ENCODE measurements around the gene CCDC30. TPM values are rescaled to one million over a fixed set of nuclear protein-coding genes. Genes with fewer than 3 reads are reported as not detected.
A peak's percentile ranks its signal among the peaks of the same experiment; 100 is the strongest.
"Not testable (repeated sequence)": the region's sequence is repeated elsewhere in the genome, so short reads cannot be mapped to it uniquely, and the experiment has no call there.

Gene CCDC30
- polyA plus RNA-seq, 10 donors: 1.4 to 3.2 (median 2.1) TPM

GRCh38 chr1:42657201-42657600 is 194.1 kb downstream of the CCDC30 start:
- DNase-seq: no peak

DNA sequence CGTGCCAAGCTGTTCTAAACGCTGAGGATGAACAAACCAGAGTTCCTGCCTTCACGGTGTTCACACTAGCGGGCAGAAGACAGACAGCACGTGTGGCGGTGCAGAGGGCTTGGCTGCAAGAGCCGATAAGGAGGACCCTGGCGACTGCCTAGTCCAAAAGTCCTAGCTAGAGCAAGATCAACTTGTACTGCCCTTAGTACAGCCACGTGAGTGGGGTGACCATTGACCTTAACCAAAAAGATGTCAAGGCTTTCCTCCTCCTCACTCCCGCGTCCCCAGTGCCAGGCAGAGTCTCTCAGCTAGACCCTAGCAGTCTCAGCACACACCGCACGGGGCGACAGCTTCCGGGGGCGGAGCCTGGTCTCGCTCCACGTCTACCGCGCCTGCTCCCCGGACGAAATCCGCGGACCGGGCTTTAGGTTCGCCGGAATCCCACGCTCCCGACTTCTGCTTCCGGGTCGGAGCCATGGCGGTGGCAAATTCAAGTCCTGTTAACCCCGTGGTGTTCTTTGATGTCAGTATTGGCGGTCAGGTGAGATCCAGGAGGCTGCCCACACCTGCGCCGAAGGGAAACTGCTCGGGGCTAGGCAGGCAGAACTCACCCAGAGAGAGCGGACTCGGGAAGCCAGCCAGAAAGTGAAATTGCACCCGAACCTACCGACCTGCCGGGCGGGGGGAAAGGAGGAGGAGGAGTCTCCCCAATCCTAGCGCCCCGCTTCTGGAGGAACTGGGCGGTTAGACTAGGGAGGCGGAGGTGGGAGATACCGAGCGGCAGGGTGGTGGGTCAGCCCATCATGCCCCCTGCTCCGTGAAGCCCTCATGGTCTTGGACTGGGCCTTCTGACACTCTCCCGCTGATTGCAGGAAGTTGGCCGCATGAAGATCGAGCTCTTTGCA is 195.1 kb downstream of the CCDC30 start, which contains the start of gene PPIH:
TSS of gene PPIH (plus strand) at position 443 of the 896 bp plus-strand sequence. CDS start at position 467, 24 bp downstream.
- DNase-seq: peak; percentile 91 to 98 (median 96)

- DNase-seq: no peak
Observed at GRCh38 chr1:42658877-42659337, 195.8 kb downstream of the CCDC30 start.

- DNase-seq: no peak
Observed at GRCh38 chr1:42660907-42661500, 197.9 kb downstream of the CCDC30 start.

- DNase-seq: peak in 1 of 3 donors; percentile 9
Observed at GRCh38 chr1:42669936-42670335, 206.8 kb downstream of the CCDC30 start.

DNA sequence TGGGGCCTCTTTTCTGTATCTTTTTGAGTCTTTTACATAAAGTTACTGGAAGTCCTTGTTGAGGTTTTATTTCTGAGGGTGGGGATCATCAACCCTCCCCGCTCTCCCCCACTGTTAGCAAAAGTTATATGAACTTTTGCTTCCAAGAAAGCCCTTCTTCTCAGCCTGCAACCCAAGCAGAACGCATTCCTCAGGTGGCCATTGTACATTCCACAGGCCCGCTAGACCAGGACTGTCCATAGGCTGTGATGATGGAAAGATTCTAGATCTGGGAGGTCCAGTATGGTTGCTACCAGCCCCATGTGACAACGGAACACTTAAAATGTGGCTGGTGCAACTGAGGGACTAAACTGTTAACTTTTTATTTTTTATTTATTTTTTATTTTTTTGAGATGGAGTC is 207.3 kb downstream of the CCDC30 start:
- no peak for DNase-seq

DNA sequence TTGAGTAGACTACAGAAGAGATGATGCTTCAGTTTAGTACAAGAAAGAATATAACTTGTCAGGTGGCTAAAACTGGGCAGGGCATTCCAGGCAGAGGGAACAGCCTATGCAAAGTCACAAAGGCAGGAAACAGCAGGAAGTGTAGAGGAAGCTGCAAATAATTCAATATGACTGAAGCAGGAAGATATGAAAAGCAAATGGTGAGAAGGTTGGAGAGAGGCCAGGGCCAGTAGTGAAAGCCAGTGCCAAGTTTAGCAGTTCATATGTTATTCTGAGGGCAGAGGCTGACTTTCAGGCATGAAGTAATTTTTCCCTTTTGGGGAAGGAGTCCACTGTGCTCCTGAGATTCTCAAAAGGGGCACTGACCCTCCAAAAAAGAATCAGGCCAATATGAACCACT is 211.1 kb downstream of the CCDC30 start:
- peak in 1 of 3 donors; percentile 10 for DNase-seq

- DNase-seq: no peak
Observed at GRCh38 chr1:42674682-42675081, 211.6 kb downstream of the CCDC30 start.

DNA sequence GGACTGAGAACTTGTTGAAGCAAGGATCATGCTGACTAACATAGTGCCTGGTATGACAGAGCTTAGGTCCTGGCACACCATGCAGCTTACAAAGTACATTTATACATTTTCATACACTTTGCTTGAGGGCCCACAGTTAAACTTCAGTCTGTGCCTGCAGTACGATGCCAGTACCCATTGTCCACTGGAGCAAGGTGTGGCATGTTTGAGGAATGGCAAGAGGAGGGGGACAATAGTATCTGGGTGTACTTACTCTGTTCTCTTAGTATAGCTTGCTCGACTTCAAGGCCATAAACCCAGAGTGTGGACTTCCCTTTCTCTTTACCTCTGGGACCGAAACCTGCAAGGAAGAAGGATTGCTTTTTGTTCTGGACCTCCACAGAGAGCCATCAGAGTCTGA is 212.4 kb downstream of the CCDC30 start:
- DNase-seq: no peak

GRCh38 chr1:42676534-42677087 is 213.5 kb downstream of the CCDC30 start:
- no peak for DNase-seq

DNA sequence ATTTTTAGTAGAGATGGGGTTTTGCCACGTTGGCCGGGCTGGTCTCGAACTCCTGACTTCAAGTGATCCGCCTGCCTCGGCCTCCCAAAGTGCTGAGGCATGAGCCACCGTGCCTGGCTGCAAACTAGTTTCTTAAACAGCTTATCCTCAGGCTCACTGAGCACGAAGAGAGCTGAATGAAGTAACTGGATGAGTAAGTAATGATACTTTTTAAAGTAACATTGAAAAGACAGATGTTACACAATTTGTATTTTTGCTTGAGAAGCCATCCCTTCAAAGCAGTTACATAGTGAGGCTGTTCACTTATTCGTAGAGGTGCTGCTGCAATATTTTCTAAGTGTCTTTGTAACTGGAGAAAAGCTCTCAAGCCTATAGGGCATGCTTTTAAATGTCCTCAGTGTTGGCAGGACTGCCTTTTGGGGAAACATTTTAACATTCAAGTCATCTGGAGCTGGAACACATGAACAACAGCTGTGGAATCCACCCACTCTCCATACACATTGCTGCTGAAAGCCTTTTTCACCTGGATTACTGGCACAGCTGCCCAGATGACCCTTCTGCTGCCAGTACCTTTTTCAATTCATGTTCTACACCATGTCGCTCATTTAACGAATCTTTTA is 216.4 kb downstream of the CCDC30 start:
- DNase-seq: peak in 1 of 3 donors; percentile 20

DNA sequence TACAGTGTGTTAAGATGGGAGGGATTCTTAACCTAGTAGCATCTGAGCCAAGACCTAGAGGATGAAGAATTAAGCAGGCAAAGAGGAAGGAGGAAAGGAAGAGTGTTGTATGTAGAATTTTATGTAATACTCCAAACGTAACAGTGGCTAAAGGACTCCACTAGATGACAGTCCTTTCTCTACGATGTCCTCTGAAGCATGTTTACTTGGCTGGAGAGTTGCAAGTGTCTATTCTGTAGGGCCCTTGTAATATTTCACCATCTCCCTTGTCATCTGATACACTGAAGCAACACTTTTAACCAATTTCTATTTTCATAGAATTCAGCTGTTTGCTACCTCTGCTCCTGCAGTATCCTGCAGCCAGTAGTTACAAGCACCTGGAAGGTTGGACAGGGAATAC is 217.0 kb downstream of the CCDC30 start:
- DNase-seq: no peak

DNA sequence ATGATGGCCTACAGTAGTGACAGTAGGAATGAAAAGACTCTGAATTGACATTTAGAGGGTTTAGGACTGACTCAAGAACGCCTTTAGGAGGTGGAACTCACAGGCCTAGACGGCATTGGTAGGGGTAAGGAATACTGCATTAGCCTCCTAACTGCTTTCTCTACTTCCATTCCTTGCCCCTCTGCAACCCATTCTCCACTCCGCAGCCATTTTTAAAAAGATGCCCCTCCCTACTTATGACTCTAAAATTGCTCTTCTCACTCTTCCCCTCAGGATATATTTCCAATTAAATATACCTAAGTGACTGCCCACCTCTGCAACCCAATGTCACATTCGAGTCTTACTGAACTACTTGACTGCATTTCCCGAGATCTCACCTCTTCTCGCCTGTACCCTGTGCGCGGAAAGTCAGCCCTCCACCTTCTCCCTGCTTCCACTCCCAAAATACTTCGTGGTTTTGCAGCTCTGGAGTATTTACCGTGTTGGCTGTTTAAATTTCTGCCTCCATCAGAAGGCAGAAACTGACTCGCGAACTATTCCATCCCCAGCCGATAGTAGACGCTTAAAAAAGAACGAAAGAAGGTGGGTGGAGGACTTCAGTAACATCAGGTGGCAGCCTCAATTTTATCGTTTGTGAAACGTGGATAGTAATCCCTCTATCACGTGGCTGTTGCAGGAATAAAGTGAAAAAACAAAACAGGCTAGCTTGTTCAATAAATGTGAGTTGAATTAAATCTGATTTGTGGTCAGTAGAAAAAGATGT is 218.0 kb downstream of the CCDC30 start:
- peak in 1 of 3 donors; percentile 26 for DNase-seq

- peak; percentile 99 for DNase-seq
Observed at GRCh38 chr1:42681741-42682483, 218.8 kb downstream of the CCDC30 start, which contains the start of gene YBX1. TSS of gene YBX1 (plus strand) at chr1:42682418. CDS start at chr1:42682566, 148 bp downstream.

DNA sequence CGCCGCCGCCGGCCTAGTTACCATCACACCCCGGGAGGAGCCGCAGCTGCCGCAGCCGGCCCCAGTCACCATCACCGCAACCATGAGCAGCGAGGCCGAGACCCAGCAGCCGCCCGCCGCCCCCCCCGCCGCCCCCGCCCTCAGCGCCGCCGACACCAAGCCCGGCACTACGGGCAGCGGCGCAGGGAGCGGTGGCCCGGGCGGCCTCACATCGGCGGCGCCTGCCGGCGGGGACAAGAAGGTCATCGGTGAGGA is 219.3 kb downstream of the CCDC30 start:
- DNase-seq: not testable (repeated sequence)

DNA sequence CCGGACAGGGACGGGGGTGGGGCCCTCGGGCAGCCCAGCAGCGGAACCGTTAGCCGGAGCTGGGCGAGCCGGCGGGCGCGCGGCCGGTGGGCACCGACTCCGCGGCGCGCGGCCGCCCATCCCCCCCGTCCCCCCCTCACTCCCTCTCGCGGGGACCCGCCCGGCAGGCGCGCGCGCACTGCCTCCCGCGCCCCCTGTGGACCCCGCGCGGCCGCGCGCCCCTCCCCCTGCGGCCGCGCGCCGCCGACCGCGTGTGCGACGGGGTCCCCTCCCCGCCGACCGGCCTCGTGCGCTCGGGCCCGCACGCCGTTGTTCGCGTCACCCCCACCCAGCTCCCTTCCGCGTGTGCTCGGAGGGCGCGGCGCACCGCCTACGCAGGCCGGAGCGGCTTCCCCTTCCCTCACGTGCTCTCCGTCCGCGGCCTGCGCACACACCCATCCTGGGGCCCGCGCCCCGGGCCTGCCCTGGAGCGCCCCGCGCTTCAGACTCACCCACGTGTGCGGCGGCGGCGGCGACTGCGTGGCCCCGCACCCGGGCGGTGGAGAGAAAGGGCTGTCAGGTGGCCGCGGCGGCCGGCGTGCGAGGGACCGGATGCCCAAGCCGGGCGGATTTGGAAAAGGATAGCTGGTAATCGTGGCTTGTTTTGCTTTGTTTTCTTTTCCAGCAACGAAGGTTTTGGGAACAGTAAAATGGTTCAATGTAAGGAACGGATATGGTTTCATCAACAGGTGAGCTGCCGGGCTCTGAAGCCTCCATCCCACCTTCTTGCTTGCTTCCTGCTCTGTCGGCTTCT is 219.8 kb downstream of the CCDC30 start:
- peak in 2 of 3 donors; percentile 79 to 88 for DNase-seq

DNA sequence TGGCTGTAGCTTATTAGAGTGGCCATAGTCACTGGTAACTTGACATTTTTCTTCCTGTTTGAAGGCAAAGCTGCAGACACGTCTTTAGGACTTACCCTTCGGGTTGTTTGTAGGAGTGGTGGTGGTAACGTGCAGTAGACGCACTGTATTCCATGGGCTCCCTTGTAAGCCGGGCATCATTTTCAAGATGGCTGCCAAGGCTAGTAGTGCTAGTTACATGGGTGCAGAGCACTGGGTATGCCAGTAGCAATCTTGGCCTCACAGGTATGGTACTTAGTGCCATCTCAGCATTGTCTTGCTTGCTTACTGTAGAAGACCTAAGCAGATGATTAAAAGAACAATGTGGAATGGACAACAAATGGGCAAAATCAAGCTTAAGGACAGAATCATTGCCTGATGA is 221.1 kb downstream of the CCDC30 start:
- no peak for DNase-seq

DNA sequence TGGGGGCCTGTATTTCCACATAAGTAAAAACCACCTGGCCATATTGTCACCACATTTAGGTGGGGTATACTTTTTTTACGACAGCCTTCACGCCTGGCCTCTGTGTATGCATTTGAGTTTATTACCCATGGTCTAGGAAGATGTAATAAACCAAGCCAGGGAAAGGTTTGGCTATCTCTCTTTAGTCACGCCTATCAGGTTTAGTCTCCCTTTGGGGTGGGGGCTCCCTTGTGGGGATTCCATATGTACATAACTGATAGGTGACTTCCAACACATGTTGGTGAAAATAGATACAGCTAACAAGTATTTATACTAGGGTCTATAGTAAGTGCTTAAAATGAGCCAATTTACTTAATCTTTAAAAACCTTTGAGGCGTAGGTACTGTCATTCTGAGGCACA is 223.3 kb downstream of the CCDC30 start:
- DNase-seq: no peak

DNA sequence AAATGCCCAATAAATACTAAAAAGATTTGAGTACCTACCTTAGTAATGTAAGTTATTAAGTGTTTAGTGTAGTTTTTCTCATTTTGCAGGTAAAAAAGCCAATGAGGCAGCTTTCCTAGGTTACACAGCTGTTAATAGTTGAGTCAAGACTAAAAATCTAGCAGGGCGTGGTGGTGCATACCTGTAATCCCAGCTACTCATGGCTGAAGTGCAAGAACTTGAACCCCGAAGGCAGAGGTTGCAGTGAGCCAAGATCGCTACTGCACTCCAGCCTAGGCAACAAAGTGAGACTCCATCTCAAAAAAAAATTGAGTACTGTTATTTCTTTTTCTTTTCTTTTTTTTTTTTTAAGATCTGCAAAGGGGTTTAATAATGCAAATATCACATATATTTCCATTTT is 226.8 kb downstream of the CCDC30 start:
- DNase-seq: no peak

Measured in muscle of back (tissue), 11 donors.